HG03521 (cell line): ENCODE data around the gene ANKRD31.
"Not testable (repeated sequence)": the region's sequence is repeated elsewhere in the genome, so short reads cannot be mapped to it uniquely, and the experiment has no call there.

Source experiments
- ATAC-seq: cut with Tn5 transposase; IDR thresholded peaks from one replicate; pipeline ENCODE4 v1.9.1; 2021; ENCODE audit warnings: mild to moderate bottlenecking, moderate library complexity; ENCODE audit not compliant: unreplicated experiment

Gene ANKRD31

DNA sequence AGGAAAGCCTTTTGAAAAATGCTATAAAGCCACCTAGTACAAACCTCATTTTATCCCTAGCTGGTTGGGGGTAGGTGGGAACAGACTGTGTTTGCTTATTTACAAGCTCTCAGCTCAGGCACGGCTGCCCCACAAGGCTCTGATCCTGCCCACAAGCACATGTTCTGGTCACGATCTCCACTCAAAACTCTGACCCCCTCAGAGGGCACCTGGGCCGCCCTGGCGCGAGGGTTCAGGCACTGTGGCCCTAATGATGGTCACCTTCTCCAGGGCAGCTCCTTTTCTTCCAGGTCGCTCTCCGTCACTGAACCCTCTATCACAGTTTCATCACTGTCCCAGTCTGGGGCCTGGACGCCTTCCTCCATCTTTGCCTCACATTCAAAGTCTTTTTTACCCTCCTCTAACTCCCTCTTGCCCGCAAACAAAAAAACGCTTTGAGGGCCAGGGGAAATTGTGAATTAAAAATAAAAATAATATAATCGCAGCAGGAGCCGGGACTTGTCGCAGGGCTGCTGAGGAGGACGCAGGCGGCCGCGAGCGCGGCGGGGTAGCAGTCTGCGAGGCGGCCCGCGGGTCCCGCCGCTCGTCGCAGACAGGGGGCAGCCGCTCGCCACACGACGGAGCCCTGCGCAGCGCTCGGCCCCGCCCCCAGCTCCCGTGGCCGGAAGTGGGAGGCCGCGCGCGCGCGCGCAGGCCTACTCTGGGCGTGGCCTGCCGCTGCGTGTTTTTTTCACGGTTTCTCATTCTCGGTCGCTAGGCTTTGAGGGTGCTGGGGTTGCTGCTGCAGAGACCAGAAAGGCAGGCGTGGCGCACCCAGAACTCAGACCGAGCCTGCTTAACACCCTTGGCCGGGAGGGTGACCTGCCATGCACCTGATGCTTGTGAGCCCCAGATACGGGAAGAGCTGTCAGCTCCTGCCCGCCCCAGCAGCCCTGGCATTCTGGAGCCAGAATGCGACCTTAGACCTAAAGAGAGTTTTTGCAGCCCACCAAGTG lies at the start of gene ANKRD31:
TSS of gene ANKRD31 (minus strand) at position 557 of the 995 bp plus-strand sequence. CDS start at position 365, 192 bp downstream.
- ATAC-seq = peak; percentile 98

GRCh38 chr5:75286211-75286773 lies 49.6 kb upstream of the ANKRD31 start:
- ATAC-seq = no peak

- no peak for ATAC-seq
These were observed 45.9 kb upstream of the ANKRD31 start for GRCh38 chr5:75282581-75282980.

DNA sequence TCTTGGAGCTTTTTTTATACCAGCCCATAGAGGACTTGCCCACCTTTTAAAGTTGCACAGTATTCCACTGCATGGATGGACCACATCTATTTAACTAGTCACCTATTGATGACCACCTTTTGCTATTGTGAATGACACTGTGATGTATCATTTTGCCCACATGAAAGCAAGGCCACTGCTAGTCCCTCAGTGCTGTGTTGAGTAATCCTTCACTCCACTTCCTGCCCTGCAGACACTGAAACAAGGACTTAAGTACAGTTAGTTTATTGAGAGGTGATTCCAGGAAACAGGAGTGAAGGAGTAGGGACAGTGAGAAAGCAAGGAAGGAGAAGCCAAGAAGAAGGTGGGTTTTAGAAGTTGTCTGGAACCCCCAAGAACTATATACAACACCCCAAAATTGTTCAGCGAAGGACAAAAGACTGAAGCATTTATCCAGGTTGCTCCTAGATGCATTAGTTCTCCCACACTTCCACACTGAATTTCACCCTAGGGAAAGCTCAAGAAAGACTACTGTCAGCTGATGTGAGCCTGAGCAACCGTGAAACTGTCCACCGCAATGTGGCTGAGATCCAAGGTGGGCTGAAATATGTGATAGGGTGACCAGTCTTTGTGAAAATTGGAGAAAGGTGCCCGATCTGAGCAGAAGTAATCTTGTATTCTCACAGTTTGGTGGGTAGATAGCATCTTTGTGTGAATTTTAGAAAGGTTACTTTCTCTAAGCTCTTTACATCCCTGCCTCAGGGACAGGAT lies 45.2 kb upstream of the ANKRD31 start:
- ATAC-seq = no peak

- no peak for ATAC-seq
These were observed 42.6 kb upstream of the ANKRD31 start for GRCh38 chr5:75279321-75279720.

DNA sequence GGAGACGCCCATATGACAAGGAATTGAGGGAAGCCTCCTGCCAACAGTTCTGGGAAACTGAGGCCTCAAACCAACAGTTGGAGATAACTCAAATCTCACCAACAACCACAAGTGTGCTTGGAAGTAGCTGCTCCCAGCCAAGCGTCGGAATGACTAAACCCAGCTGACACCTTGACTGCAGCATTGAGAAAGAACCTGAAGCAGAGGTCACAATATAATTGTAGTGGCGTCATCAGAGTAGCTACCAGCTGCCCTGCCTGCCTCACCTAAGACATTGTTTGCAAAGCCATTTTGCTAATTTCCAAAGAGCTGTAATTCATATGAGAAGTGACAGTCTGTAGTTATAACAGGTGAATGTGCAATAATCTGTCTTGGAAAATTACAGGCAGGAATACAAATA lies 40.8 kb upstream of the ANKRD31 start:
- no peak for ATAC-seq

DNA sequence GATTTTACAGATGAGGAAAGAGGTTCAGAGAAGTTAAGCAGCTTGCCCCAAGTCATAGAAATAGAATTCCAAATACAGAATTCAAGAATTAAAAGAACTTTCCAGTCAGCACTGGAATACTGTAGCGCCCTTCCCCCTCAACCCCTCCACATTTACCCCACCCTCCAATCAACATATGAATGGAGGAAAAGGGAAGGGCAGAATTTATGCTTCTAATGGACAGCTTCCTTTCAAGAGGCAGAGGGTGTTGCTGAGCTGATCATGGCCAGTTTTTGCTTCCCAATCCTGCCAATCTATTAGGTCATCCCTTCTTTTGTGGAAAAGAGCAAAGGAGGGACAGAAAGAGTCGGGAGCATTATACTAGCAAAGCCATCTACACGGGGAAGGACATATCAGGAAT lies 39.1 kb upstream of the ANKRD31 start:
- ATAC-seq = no peak

DNA sequence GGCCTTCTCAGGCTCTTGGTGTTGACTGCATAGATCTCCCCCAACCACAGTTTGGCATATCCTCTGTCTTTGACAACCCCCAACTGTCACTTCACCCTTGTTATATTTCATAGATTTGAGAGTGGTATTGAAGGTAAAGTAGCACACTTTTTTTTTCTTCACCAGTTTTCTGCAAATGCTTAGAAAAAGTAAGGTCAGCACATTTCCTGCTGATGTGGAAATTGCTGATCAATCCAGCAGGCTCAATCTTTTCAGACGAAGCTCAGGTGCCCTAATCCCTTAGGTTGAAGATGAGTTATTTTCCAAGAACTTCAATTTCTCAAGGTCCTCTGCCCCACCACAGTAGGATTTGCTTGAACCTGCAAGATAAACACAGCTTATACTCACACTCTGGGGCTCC lies 38.5 kb upstream of the ANKRD31 start:
- ATAC-seq = no peak

- no peak for ATAC-seq
These were observed 37.8 kb upstream of the ANKRD31 start for GRCh38 chr5:75274486-75274885.

DNA sequence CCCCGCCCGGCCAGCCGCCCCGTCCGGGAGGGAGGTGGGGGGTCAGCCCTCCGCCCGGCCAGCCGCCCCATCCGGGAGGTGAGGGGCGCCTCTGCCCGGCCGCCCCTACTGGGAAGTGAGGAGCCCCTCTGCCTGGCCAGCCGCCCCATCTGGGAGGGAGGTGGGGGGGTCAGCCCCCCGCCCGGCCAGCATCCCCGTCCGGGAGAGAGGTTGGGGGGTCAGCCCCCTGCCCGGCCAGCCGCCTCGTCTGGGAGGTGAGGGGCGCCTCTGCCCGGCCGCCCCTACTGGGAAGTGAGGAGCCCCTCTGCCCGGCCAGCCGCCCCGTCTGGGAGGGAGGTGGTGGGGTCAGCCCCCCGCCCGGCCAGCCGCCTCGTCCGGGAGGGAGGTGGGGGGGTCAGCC lies 33.9 kb upstream of the ANKRD31 start:
- not testable (repeated sequence) for ATAC-seq

DNA sequence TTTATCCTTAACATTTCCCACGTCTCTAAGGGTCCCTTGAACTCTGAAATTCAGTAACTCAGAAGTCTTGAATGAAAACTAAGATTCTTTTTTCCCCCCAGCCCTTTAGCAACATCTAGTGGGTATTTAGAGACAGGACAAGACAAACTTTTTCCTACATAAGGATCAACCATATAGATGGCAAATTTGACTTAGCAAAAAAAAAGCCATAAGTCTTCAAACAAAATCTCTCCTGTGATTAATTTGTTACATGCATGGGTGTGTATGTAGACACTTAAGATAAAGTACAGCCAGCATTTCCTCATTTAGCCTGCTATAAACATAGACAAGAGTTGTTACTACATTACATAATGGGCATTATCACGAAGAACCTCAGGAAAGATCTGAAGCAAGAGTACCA lies 29.1 kb upstream of the ANKRD31 start:
- no peak for ATAC-seq

DNA sequence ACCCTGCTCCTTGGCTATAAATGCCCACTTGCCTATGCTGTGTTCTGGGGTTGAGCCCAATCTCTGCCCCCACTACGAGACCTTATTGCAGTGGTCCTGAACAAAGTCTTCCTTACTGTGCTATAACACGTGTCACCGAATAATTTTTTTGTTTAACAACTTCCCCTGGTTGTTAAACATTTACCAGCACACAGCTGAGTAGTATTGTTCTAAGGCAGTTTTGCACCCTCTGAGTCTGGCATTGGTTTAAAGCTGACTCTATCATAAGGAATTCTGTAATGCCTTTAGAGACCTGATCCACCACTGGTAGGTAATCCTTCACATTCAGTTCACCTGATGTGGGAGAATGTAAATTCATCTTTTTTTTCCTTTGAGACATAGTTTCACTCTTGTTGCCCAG lies 25.6 kb upstream of the ANKRD31 start:
- ATAC-seq = no peak

DNA sequence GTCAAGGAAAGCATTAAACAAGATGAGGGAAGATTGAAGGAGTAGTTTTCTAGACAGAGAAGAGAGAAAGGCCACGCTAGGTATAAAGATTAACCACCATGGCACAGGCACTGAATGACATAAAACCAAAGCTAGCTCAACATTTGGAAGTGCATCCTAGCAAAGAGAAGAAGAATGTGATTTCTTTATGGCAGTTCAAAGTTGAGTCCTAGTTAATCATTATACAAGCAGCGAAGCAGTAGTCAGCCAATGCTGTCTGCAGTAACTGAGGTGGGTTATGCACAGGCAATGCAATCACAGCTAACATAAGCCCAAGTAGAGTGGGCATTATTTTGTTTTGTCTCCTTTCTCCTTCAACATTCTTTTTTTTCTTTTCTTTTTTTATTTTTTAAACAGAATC lies 24.0 kb upstream of the ANKRD31 start:
- no peak for ATAC-seq

DNA sequence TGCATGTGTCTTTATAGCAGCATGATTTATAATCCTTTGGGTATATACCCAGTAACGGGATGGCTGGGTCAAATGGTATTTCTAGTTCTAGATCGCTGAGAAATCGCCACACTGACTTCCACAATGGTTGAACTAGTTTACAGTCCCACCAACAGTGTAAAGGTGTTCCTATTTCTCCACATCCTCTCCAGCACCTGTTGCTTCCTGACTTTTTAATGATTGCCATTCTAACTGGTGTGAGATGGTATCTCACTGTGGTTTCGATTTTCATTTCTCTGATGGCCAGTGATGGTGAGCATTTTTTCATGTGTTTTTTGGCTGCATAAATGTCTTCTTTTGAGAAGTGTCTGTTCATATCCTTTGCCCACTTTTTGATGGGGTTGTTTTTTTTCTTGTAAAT lies 13.8 kb upstream of the ANKRD31 start:
- ATAC-seq = not testable (repeated sequence)

DNA sequence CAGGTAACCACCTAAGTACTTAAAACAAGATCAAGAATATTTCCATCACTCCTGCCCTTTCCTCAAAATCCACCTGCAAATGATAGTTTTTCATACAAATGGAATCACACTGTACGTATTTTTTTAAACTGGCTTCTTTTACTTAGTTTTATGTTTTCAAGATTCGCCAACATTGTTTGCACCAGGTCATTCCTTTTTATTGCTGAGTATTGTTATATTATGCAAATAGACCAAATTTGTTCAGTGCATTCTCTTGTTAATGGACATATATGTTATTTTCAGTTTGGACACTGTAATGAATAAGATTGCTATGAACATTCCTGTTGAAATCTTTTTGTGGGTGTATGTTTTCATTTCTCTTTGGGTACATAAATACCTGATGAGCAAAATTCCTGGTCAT lies 8.3 kb upstream of the ANKRD31 start:
- ATAC-seq = no peak

GRCh38 chr5:75243510-75243909 lies 6.8 kb upstream of the ANKRD31 start:
- ATAC-seq = no peak

DNA sequence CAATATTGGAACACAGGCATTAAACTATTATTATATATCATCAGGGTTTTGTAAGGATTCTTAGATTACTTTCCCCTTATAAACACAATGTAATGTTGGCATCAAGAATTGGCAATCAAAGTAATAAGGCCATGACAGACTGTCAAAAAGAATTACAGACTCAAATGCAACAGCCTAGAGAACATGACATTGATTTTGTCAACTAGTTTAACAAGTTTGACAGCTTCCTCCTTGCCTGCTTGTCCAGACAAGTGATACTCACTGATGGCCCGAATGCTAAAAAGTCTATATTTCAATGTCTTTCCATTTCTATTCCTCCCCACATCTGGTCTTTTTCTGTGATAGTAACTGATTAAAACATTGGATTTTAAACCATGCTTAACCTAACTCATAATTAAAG lies 6.4 kb upstream of the ANKRD31 start:
- no peak for ATAC-seq

DNA sequence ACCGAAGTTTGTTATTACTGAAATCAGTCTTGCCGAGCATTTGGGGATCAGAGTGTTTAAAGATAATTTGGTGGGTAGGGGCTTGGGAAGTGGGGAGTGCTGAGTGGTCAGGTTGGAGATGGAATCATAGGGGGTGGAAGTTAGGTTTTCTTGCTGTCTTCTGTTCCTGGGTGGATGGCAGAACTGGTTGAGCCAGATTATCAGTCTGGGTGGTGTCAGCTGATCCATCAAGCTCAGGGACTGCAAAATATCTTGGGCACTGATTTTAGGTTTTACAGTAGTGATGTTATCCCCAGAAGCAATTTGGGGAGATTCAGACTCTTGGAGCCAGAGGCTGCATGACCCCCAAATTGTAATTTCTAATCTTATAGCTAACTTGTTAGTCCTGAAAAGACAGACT lies 5.4 kb upstream of the ANKRD31 start:
- no peak for ATAC-seq

DNA sequence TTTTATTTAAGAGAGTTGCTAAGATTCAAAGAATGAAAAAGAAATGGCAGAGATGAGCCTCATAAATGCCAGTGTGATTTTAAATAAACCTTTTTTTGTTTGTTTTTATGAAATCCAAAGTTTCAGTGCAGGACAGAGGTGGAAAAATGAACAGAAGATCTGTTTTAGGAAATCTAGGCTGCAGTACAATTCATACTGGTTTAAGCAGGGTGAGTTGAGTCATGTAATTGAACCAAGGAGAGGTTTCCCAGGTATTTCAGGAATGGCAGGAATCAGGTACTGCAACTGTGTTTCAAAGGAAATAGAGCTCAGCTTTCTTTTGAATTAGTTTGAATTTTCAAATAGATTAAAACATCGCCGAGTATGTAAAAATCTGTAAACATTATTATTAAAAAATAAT lies 3.0 kb upstream of the ANKRD31 start:
- ATAC-seq = no peak

DNA sequence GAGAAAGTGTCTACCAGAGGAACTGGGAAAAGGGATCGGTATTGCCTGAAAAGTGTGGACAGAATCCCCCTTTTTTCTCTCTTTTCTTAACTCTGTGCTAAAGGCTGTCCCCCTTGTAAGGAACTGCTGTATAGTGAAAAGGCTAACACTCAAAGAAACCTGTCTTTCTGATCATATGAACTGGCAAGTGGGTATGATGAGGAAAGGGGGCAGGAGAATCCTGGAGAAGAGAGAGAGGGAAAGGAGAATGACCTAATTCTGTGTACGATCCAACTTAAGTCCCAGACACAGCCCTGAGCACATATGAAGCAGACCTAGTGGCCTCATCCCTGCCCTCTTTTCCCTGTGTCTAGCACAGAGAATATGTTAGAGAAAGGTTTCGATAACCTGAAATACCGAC lies 967 bp downstream of the ANKRD31 start:
- no peak for ATAC-seq

- ATAC-seq = no peak
These were observed 2.4 kb downstream of the ANKRD31 start for GRCh38 chr5:75234251-75234650.

GRCh38 chr5:75226916-75227315 lies 9.8 kb downstream of the ANKRD31 start:
- ATAC-seq = no peak
